Measurements from ENCODE around the gene FFAR1. TPM values are rescaled to one million over a fixed set of nuclear protein-coding genes. Genes with fewer than 3 reads are reported as not detected.

The FFAR1 gene
- total and polyA plus RNA-seq, 2 donors (not counting 1 experiment from before 2014, with no cell fraction given): 3.0 to 17.9 TPM

DNA sequence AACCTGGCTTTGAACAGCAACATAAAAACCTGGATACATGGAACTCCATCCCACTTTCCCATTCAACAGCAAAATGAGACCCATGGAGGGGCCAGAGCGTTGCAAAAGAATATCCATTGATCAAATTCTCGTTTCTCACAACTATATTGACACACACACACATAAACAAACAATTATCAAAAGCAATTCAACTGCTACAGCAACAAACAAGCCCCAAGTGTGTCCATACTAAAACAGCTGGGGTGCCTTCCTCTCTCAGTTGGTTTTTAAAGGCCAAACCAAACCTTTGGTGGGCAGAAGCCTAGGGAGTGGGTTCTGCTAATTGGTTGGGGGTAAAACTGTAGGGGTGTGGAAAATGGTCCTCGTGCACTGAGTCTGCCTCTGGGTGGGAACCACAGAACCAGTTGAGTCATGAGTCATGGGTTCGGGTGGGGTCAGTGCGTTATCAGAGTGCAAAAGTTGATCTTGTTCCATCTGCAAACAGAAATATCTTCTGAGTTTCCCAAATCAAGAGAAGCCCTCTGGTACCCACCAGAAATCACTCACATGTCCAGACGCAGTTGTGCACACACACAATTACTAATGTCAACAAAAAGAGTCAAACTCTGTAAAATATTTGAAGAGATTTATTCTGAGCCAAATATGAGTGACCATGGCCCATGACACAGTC, 41.6 kb downstream of the FFAR1 start:
- no peak overlapping the region for H3K9ac ChIP-seq (ENCODE audit: low read length)
- no peak overlapping the region for H3K4me3 ChIP-seq (ENCODE audit: control extremely low read depth in 1 of 5, extremely low read depth in 1 of 5, insufficient read depth in 1 of 5, low read depth in 2 of 5, low read length in 4 of 5)
- H3K27me3 Mint-ChIP-seq: peaks cover 2% of the 10 kb centered on the region
- no peak for TF ChIP-seq EZH2 (IDR thresholded peaks at IDR 0.05; ENCODE audit: borderline replicate concordance, insufficient read depth, low read depth, low read length, poor library complexity, severe bottlenecking)
- TF ChIP-seq, protein P1, sequence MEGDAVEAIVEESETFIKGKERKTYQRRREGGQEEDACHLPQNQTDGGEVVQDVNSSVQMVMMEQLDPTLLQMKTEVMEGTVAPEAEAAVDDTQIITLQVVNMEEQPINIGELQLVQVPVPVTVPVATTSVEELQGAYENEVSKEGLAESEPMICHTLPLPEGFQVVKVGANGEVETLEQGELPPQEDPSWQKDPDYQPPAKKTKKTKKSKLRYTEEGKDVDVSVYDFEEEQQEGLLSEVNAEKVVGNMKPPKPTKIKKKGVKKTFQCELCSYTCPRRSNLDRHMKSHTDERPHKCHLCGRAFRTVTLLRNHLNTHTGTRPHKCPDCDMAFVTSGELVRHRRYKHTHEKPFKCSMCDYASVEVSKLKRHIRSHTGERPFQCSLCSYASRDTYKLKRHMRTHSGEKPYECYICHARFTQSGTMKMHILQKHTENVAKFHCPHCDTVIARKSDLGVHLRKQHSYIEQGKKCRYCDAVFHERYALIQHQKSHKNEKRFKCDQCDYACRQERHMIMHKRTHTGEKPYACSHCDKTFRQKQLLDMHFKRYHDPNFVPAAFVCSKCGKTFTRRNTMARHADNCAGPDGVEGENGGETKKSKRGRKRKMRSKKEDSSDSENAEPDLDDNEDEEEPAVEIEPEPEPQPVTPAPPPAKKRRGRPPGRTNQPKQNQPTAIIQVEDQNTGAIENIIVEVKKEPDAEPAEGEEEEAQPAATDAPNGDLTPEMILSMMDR (IDR thresholded peaks at IDR 0.05): no peak
- DNase-seq: no peak
- H3K4me1 ChIP-seq (ENCODE audit: control insufficient read depth in 2 of 2, insufficient read depth in 2 of 2, low read length in 2 of 2): no peaks in the 10 kb centered on the region
- no peak for ATAC-seq (ENCODE audit: low read depth)
- H3K27ac ChIP-seq (ENCODE audit: low read length in 2 of 2): no peak overlapping the region
- H2AFZ ChIP-seq (ENCODE audit: insufficient read depth, low read depth, low read length, poor library complexity, severe bottlenecking): no peak overlapping the region
- no peaks in the 10 kb centered on the region for H4K20me1 ChIP-seq (ENCODE audit: control insufficient read depth, insufficient read depth, low read length, poor library complexity, severe bottlenecking)
- intact Hi-C loops (cut with micrococcal nuclease): no loop called here
- H3K9me3 ChIP-seq (ENCODE audit: control extremely low read depth in 1 of 3, control insufficient read depth in 2 of 3, insufficient read depth in 1 of 3, low read length in 2 of 3): peaks cover 5 to 20% (median 12%) of the 10 kb centered on the region in 3 donors
- H3K79me2 ChIP-seq (ENCODE audit: control insufficient read depth, insufficient read depth, low read length): no peaks in the 10 kb centered on the region
- H3K4me3 Mint-ChIP-seq: no peak overlapping the region
- CTCF ChIA-PET: no interaction called here
- POLR2A ChIA-PET: no interaction called here
- H3K27me3 ChIP-seq (replicated peaks in 1 of 4; ENCODE audit: control extremely low read depth in 1 of 4, control insufficient read depth in 3 of 4, insufficient read depth in 4 of 4, low read length in 3 of 4): no peaks in the 10 kb centered on the region
- H3K4me2 ChIP-seq (replicated peaks; ENCODE audit: low read depth, low read length, poor library complexity, severe bottlenecking): no peak overlapping the region
- WGBS (ENCODE audit: insufficient coverage): 73% methylated on average over 4 of the region's 6 CpGs
- no peak overlapping the region for H3K27ac Mint-ChIP-seq
- no peaks in the 10 kb centered on the region for H3K4me1 Mint-ChIP-seq
- H3K36me3 ChIP-seq (replicated peaks in 1 of 2; ENCODE audit: control extremely low read depth in 1 of 2, control insufficient read depth in 1 of 2, extremely low read depth in 1 of 2, insufficient read depth in 2 of 2, low read length in 1 of 2): no peaks in the 10 kb centered on the region
- H3K9me3 Mint-ChIP-seq (ENCODE audit: insufficient read depth): peaks cover 2% of the 10 kb centered on the region
